Activated CD4-positive, CD25-positive, alpha-beta regulatory T cell (primary cell): ENCODE data around the gene TNNC1.

Experiments
- DNase-seq, 4 experiments: peaks; one replicate each; lab custom pipeline; 2025; lab: John Stamatoyannopoulos, UW

TNNC1 gene

DNA sequence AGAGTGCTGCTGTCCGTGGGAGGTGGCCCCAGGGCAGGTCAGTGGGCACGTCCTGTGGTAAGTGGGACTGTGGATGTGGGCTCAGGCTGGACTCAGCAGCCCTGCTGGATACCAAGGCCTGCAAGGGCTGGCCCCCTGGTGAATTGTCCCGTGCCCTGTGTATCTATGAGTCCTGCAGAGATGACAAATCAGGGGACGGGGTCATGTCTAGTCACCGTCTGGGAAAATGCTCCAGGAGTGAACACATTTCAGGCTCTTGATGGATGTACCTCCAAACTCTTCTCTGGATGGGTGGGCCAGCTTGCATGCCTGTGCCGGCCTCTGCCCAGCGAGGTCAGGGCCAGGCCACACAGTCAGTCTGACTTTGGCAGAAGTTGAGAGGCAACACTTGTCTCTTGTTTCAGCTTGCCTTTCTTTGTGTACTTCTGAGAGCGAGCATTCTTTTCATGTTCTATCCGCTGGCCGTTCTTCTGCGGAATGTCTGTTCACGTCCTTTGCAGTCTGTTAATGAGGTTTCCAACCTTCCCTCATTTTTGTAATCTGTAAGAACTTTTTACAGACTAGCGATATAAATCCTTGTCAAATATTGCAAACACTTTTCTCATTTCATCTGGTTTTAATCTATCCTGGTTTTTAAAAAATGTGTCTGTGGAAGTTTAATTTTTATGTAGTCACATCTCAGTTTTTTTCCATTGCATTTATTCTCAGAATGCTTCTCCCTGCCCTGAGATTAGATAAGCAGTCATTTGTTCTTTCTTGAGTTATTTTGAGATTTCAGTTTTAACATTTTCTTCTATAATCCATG is 29.9 kb upstream of the TNNC1 start:
- no peak for DNase-seq

DNA sequence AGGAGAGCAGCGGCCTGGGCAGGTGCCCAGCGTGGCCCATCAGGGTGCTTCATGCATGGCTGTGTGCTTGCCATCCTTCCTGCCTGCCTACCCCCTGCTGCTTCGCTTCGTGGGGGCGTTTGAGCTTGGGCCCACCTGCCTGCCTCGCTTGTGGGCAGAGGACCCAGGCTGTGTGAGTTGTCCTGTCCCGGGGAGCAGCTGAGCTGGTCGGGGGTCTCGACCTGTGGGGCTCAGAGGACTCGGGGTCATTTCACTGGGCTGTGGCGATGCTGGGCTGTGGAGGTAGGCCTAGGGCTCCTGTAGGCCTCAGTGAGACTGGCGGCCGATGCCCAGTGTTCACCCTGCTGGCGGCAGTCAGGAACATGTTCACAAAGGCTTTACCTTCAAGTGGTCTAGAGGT is 29.2 kb upstream of the TNNC1 start:
- no peak for DNase-seq

GRCh38 chr3:52481819-52482521 is 28.1 kb upstream of the TNNC1 start:
- DNase-seq: no peak

DNA sequence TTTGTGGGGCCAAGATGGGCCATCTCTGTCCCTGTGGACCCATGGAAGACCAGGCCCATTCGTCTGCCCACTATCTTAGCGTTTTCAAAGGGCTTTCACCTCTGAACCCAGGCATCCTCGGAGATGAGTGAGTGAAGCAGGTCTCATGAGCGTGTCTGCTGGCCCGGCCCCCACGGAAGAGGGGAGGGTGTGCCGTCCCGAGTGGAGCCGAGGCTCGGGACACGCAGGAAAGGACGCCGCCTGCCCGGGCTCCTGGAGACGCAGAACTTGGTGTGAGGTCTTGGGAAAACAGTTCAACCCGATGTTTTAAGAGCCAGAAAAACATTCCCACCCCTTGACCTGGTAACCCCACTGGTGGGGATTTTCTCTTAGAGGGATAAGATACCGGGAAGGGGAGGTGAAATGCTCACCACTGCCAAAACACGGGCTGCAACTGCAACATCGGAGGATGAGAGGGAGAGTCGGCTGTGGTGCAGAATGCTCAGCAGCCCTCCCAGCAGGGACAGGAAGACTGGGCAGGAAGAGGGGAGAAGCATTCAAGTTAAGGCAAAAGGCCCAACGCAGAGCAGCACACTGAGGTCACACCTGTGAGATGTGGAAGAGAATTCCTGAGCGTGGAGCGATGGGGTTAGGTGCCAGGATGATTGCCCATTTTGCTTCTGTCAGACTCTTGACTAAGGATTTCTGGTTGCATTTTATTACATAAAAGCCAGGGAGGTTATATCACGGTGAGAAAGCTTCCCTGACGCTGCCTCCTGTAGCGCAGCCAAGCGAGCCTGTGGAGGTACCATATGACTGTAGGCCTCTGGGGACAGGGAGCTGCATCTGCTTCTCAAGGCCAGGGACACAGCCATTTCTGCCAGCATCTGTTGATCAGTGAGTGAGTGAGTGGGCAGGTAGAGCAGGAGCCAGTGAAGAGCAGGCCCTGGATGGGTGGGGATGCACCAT is 27.2 kb upstream of the TNNC1 start:
- no peak for DNase-seq

DNA sequence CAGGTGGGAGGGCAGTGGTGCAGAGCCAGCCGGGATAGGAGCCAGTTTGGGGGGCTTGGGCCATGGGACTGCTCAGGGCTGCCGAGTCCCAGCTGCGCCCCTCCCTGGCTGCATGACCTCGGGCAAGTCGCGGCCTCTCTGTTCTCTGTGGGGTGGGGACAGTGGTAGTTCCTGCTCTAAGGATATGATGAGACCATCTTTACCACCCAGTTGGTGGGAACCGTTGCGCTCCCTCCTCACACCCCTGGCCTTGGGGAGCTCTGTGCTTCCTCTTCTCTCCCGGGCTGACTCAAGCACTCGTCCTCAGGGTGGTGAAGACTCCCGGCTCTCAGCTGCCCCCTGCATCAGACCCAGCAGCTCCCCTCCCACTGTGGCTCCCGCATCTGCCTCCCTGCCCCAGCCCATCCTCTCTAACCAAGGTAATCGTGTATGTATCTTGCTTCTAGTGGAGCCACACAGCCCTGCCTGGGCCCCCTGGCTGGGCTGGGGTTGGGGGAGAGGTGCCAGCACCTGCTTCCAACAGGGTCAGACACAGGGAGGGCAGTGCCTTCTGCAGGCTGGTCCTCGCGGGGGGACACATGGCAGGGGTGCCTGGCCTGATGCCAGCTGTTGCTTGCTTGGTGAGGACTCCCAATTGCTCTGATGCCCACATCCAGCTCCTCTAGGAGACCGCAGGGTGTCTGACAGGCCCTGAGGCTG is 26.2 kb upstream of the TNNC1 start:
- no peak for DNase-seq

DNA sequence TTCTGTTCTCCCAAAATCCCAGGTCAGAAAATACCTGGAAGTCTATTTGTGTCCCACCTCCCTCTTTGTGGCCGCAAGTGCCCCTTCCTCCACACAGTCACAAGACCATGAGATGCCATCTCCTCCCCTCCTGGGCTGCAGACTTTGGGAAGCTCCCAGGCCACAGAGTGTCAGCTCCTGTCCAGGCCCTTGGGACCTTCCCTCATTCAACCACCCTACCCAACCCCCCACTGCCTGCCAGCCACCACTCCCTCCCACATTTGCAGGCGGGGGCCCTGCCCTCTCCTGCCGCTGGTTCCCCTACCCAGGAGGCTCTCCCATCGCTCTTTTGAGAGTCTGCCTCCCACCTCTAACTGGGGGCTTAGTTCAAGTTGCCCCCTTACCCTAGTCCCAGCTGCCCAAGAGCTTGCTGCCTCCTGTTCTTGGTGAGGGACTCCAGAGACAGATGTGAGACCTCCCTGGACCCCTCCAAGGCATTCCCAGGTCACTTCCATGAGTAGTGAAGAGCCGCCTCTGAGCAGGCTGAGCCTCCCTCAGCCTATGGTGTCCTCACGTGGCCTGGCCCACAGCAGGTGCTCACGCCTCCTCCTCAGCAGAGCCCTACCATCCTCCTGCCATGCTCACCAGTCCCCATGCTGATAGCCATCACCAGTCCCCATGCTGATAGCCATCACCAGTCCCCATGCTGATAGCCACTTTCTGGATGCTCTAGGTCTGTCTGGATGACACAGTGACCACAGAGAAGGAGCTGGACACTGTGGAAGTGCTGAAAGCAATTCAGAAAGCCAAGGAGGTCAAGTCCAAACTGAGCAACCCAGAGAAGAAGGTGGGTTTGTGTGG is 25.4 kb upstream of the TNNC1 start:
- no peak for DNase-seq

- no peak for DNase-seq
Observed at GRCh38 chr3:52477796-52478095, 23.9 kb upstream of the TNNC1 start.

GRCh38 chr3:52477076-52477795 is 23.4 kb upstream of the TNNC1 start:
- no peak for DNase-seq

GRCh38 chr3:52473026-52473425 is 19.2 kb upstream of the TNNC1 start:
- DNase-seq: no peak

DNA sequence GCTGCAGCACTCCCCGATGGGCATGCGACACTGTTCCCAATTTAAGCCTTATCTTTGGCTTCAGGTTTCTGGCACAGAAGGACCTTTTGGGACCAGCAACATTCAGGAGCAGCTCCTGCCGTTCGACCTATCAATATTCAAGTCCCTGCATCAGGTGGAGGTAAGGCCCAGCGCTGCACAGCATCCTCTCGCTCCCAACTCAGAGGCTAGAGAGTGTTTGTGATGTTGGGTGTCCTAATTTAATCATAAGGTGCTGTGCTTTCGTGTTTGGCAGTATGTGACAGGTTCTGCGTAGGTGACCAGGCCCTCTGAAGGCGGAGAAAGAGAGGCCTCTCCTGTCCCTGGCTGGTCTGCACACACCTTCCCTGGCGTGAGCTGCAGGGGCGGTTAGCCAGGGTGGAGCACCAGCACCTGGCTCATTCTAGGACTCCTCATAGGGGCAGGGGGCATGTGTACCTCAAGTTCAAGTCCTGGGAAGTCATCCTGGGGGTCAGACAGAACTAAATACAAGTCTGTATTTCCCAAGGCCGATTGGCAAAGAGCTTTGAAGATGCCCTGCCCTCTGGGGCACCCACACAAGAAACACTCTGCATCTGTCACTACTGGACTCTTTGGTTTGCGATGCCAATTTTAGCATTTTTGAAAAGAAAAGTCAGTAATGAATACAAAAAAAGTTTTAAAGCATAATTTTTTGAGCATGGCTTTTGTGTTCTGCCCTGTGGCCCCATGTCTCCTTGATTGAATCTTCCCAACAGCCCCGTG is 18.6 kb upstream of the TNNC1 start:
- no peak for DNase-seq

DNA sequence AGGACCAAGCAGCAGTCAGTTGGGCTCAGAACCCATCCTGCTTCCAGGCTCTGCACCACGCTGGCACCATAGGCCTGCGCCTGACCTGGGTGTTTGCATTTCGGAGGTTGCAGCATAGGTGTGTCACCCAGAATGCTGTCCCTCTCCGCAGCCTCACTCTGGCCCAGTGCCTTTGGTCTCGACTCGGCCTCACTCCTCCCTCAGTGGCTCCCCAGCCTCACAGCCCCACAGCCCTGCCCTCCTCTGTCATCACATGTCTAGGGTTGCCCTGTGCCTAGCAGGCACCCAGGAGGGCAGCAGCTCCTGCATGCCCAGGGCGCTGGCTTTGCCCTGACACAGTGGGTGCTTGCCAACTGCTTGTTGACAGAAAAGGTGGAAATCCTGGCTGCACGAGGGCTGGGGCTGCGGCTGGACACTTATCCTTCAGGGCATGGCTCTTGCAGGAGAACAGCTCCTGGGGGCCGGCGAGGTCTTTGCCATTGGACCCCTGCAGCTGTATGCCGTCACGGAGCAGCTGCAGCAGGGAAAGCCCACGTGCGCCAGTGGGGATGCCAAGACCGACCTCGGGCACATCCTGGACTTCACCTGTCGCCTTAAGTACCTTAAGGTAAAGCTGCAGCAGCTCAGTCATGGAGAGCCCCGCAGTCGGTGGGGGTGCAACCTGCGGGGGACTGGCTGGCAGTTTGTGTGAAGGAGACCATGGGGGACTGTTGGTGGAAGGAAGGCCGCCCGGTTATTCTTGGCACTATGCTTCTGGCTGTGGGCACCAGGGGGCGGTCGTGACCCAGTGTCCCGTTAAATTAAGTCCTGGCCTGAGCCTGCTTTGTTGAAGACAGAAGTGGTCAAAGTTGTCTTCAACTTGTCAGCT is 17.8 kb upstream of the TNNC1 start:
- no peak for DNase-seq

- no peak for DNase-seq
Observed at GRCh38 chr3:52470920-52471319, 17.1 kb upstream of the TNNC1 start.

GRCh38 chr3:52469001-52469400 is 15.2 kb upstream of the TNNC1 start:
- DNase-seq: no peak

- DNase-seq: no peak
Observed at GRCh38 chr3:52468336-52468735, 14.5 kb upstream of the TNNC1 start.

DNA sequence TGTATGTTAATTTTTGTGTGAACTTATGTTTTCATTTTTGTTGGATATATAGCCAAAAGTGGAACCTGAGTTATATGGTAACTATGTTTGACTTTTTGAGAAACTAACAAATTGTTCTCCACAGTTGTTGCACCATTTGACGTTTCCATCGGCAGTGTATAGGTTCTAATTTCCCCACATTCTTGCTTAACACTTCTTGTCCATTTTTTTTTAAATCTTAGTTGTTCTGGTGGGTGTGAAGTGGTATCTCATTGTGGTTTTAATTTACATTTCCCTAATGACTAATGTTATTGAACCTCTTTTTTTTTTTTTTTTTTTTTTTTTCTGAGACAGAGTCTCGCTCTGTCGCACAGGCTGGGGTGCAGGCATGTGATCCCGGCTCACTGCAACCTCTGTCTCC is 9.6 kb upstream of the TNNC1 start:
- DNase-seq: no peak

GRCh38 chr3:52461874-52462273 is 8.0 kb upstream of the TNNC1 start:
- DNase-seq: no peak

DNA sequence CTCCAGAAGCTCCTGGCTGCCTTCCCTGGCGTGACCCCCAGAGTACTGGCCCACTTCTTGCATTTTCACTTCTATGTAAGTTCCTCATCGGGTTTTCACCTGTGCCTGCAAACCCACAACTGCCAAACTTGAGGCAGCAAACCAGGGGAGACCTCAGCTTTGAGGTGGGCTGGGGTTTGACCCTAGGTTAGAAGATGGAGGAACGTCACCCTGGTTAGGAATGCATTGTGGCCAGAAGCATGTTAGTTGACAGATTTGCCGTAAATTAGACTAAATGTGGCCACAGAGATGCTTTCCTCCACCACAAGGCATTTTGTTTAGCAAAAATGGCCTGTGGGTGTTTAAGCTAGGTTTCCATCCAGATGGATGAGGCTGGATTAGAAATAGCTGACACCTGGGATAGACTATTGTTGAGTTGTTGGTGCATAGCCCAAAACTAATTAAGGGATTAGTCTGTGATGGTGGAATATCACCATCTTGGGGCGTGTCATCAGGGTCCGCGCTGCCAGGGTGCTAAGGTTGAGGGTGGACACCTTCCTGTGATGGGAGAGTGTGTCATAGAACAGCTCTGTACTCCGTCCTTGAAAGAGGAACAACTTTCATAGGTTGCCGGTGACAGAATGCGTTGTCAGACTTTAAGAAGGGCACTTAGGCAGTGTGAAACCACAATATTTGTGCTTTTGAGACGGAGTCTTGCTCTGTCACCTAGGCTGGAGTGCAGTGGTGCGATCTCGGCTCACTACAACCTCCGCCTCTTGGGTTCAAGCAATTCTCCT is 5.1 kb upstream of the TNNC1 start:
- no peak for DNase-seq
